Measurements from ENCODE around the gene GORAB. TPM values are rescaled to one million over a fixed set of nuclear protein-coding genes. Genes with fewer than 3 reads are reported as not detected.

The GORAB gene
- total and polyA plus RNA-seq, 10 of the 15 experiments (the other 5 are each of a cell fraction or from before 2014, with no cell fraction given), result 5.5 to 38.6 (median 10.3) TPM

GRCh38 chr1:170548497-170548896 lies 16.5 kb downstream of the GORAB start (continued):
- TF ChIP-seq RBBP5 (conservative IDR thresholded peaks at IDR 0.05), result no peak
- TF ChIP-seq SMAD1 (IDR thresholded peaks at IDR 0.05; ENCODE audit: low read depth, partially characterized antibody), result no peak
- TF ChIP-seq EZH2 (IDR thresholded peaks at IDR 0.05; ENCODE audit: borderline replicate concordance, control insufficient read depth, low read depth, low read length), result no peak
- TF ChIP-seq KLF5 (IDR thresholded peaks at IDR 0.05; ENCODE audit: partially characterized antibody), result no peak
- no peak for TF ChIP-seq SMAD5 (IDR thresholded peaks at IDR 0.05; ENCODE audit: low read depth)
- no peak for TF ChIP-seq CHD2 (IDR thresholded peaks at IDR 0.05; ENCODE audit: borderline replicate concordance, low read depth, low read length)
- no peak for TF ChIP-seq SP1 (IDR thresholded peaks at IDR 0.05; ENCODE audit: low read depth, low read length)

GRCh38 chr1:170555370-170555769 lies 23.4 kb downstream of the GORAB start:
- no peaks in the 10 kb centered on the region for H3K4me1 ChIP-seq (ENCODE audit: control insufficient read depth, insufficient read depth, low read length)
- H3K27ac ChIP-seq (ENCODE audit: control insufficient read depth, insufficient read depth), result no peak overlapping the region
- H3K27me3 ChIP-seq (replicated peaks in 1 of 2; ENCODE audit: control insufficient read depth in 2 of 2, insufficient read depth in 2 of 2, low read length in 1 of 2), result no peaks in the 10 kb centered on the region
- POLR2A ChIA-PET, result no interaction called here
- H3K9me3 ChIP-seq (replicated peaks; ENCODE audit: control insufficient read depth, insufficient read depth, low read length), result no peaks in the 10 kb centered on the region; the same call in 2 of the 3 replicates
- H3K9ac ChIP-seq (ENCODE audit: control insufficient read depth, insufficient read depth, low read length), result no peak overlapping the region
- RAD21 ChIA-PET (ENCODE audit: unreplicated experiment), result no interaction called here
- DNase-seq (ENCODE audit: low read depth, low spot score) (no peak), ATAC-seq (no peak), FAIRE-seq (no peak)
- SMC1A ChIA-PET (ENCODE audit: uncharacterized antibody, unreplicated experiment), result interaction anchor here (1.0 to 1.6 kb wide), 2 partner anchors 11 to 15 kb away, joined by 3 to 4 read pairs; no protein-coding TSS in a partner anchor
- peaks cover 0 to 20% of the 10 kb centered on the region in 2 experiments; a peak in 2 of 4 replicates for H3K36me3 ChIP-seq (ENCODE audit: control insufficient read depth in 2 of 2, insufficient read depth in 2 of 2, low read length in 1 of 2)
- intact Hi-C loops (cut with micrococcal nuclease; ENCODE audit: unreplicated experiment) (no loop called here), in situ Hi-C loops (cut with MboI) (no loop called here)
- H3K4me3 ChIP-seq, result no peak overlapping the region
- CTCF ChIA-PET, result no interaction called here
- no TSS peak for BruUV-seq (replicated peaks)
- H4K20me1 ChIP-seq (ENCODE audit: control insufficient read depth, insufficient read depth), result no peaks in the 10 kb centered on the region
- no peak for TF ChIP-seq CHD2 (IDR thresholded peaks at IDR 0.05; ENCODE audit: borderline replicate concordance, low read depth, low read length)
- 95% methylated on average over 1 of the region's 1 CpG for WGBS (ENCODE audit: insufficient coverage, insufficient replicate concordance, low lambda C conversion rate, missing lambda C conversion rate)
- H3K79me2 ChIP-seq (ENCODE audit: control insufficient read depth, insufficient read depth, low read length), result no peaks in the 10 kb centered on the region
- no peak overlapping the region for H2AFZ ChIP-seq (ENCODE audit: control insufficient read depth, low read depth, low read length)
- H3K4me2 ChIP-seq (ENCODE audit: control insufficient read depth, insufficient read depth), result no peak overlapping the region

GRCh38 chr1:170556917-170557316 lies 25.0 kb downstream of the GORAB start:
- TF ChIP-seq FOXM1 (IDR thresholded peaks at IDR 0.05; ENCODE audit: low read depth, low read length), result no peak
- Histone ChIP-seq H3K36me3 (ENCODE audit: control insufficient read depth in 2 of 2, insufficient read depth in 2 of 2, low read length in 1 of 2) (peaks cover 0 to 18% of the 10 kb centered on the region in 2 experiments; a peak in 2 of 4 replicates), H4K20me1 (ENCODE audit: control insufficient read depth, insufficient read depth) (no peaks in the 10 kb centered on the region), H3K9me3 (replicated peaks; ENCODE audit: control insufficient read depth, insufficient read depth, low read length) (no peaks in the 10 kb centered on the region; the same call in 2 of the 3 replicates), H3K79me2 (ENCODE audit: control insufficient read depth, insufficient read depth, low read length) (no peaks in the 10 kb centered on the region), H3K4me3 (no peak overlapping the region), H3K9ac (ENCODE audit: control insufficient read depth, insufficient read depth, low read length) (no peak overlapping the region), H2AFZ (ENCODE audit: control insufficient read depth, low read depth, low read length) (no peak overlapping the region), H3K27ac (ENCODE audit: control insufficient read depth, insufficient read depth) (no peak overlapping the region), H3K4me2 (ENCODE audit: control insufficient read depth, insufficient read depth) (no peak overlapping the region), H3K27me3 (replicated peaks in 1 of 2; ENCODE audit: control insufficient read depth in 2 of 2, insufficient read depth in 2 of 2, low read length in 1 of 2) (no peaks in the 10 kb centered on the region), H3K4me1 (ENCODE audit: control insufficient read depth, insufficient read depth, low read length) (no peaks in the 10 kb centered on the region)
- no TSS peak for BruUV-seq (replicated peaks)
- RAD21 ChIA-PET (ENCODE audit: unreplicated experiment), result no interaction called here
- POLR2A ChIA-PET, result no interaction called here
- DNase-seq (ENCODE audit: low read depth, low spot score) (no peak), FAIRE-seq (no peak), ATAC-seq (no peak)
- SMC1A ChIA-PET (ENCODE audit: uncharacterized antibody, unreplicated experiment), result no interaction called here
- intact Hi-C loops (cut with micrococcal nuclease; ENCODE audit: unreplicated experiment), result no loop called here
- CTCF ChIA-PET, result interaction anchor here (0.6 kb wide), 1 partner anchor 22 kb away, joined by 4 read pairs; no protein-coding TSS in a partner anchor
- in situ Hi-C loops (cut with MboI), result no loop called here
